HG03139 (cell line): Measurements from ENCODE around the gene OR5AP2.
"Not testable (repeated sequence)": the region's sequence is repeated elsewhere in the genome, so short reads cannot be mapped to it uniquely, and the experiment has no call there.

Experiments used
- ATAC-seq: cut with Tn5 transposase; IDR thresholded peaks from one replicate; pipeline ENCODE4 v1.9.1; 2021; ENCODE audit not compliant: unreplicated experiment

Gene OR5AP2

GRCh38 chr11:56642339-56642738 is at the start of gene OR5AP2:
OR5AP2 (minus strand) TSS chr11:56642439; CDS start chr11:56642439, 0 bp downstream.
- no peak for ATAC-seq

GRCh38 chr11:56691179-56691578 is 48.9 kb upstream of the OR5AP2 start:
- ATAC-seq: not testable (repeated sequence)

GRCh38 chr11:56688554-56689100 is 46.4 kb upstream of the OR5AP2 start:
- ATAC-seq: no peak

- no peak for ATAC-seq
Observed at GRCh38 chr11:56670984-56671383, 28.7 kb upstream of the OR5AP2 start.

- ATAC-seq: no peak
Observed at GRCh38 chr11:56663386-56663785, 21.1 kb upstream of the OR5AP2 start, which contains the start of gene OR5AR1. OR5AR1 (plus strand) TSS chr11:56663686; CDS start chr11:56663686, 0 bp downstream.

- no peak for ATAC-seq
Observed at GRCh38 chr11:56659755-56660154, 17.5 kb upstream of the OR5AP2 start.

- no peak for ATAC-seq
Observed at GRCh38 chr11:56637500-56637899, 4.7 kb downstream of the OR5AP2 start.

DNA sequence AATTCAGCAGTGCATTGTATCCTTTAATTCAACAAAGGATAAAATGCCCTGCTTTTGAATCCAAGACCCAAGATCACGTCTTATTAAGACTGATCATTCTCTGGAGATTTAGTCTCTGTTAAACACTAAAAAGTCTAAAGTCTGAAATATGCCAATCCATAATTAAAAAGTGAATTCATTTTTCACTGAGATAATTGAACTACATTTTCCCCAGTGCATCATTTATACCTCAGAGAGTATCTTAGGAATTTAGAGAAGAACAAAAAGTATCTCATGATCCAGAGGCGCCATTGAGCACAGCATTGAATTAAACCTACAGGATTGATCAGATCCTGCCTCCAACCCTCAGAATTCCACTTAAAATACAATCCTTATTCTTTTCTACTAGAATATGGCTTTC is 5.4 kb downstream of the OR5AP2 start:
- ATAC-seq: no peak

DNA sequence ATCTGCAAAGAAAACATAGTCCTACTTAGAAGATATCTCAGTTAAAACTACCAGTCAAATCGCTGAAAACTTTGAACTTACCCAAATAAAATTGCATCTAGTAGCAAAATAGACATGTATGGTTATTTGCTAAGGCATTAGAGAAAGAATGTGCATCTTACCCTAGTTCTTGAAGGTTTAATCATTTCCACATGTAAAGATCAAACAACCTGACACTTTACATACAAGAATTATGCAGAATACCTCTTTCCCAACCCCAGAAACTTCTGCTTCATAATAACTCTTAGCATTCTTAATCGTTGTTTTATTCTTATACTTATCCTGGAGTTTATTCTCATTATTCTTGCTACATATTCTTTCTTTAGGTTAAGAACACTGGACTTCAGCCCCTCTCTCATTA is 9.9 kb downstream of the OR5AP2 start:
- ATAC-seq: no peak

DNA sequence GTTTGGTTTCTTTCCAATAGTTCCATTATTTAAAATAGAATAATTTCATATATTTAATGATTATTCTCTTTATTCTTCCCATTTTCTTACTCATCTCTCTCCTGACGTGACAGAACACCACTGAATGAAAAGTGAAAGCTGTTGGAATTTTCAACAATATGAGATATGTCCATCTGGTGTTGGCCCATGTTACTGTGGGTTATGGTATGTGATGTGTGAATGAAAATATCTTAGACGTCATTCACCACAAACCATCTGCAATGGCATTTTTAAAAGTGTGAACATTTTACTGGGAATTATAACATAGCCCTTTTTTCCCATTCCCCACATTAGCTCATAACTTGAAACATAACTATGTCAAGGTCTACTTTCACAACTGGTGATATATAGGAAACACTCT is 16.3 kb downstream of the OR5AP2 start:
- no peak for ATAC-seq

- no peak for ATAC-seq
Observed at GRCh38 chr11:56624661-56625110, 17.6 kb downstream of the OR5AP2 start.

GRCh38 chr11:56611174-56611573 is 31.1 kb downstream of the OR5AP2 start:
- ATAC-seq: no peak

DNA sequence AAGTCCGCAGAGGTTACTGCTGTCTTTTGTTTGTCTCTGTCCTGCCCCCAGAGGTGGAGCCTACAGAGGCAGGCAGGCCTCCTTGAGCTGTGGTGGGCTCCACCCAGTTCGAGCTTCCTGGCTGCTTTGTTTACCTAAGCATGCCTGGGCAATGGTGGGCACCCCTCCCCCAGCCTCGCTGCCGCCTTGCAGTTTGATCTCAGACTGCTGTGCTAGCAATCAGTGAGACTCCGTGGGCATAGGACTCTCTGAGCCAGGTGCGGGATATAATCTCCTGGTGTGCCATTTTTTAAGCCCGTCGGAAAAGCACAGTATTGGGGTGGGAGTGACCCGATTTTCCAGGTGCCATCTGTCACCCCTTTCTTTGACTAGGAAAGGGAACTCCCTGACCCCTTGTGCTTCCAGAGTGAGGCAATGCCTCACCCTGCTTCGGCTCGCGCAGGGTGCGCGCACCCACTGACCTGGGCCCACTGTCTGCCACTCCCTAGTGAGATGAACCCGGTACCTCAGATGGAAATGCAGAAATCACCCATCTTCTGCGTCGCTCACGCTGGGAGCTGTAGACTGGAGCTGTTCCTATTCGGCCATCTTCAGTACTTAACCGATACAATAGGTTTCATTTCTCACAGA is 50.0 kb downstream of the OR5AP2 start:
- not testable (repeated sequence) for ATAC-seq
